H1 (cell line): Measurements from ENCODE around the gene EXTL1. TPM values are rescaled to one million over a fixed set of nuclear protein-coding genes. Genes with fewer than 3 reads are reported as not detected.

Experiments
- CTCF ChIA-PET: fragments of 300-600 bp; sonication (Branson Sonifier 250); formaldehyde crosslinking; loops from one replicate; lab custom pipeline; 2021; ENCODE audit not compliant: partially characterized antibody; lab: Charles Lee
- POLR2A ChIA-PET: fragments of 300-600 bp; sonication (Branson Sonifier 250); formaldehyde crosslinking; loops from one replicate; lab custom pipeline; 2021; ENCODE audit warnings: inconsistent platforms; ENCODE audit not compliant: partially characterized antibody; lab: Charles Lee
- DNase-seq, 2 experiments: peaks; one replicate each; pipeline versions ENCODE4 v3.0.0 to v3.0.0-alpha.2; 2010 to 2022; ENCODE audit warnings: low spot score in 2 of 2, low read depth in 1 of 2, mixed read lengths in 1 of 2
- FAIRE-seq: peaks from 2 replicates; lab custom pipeline; 2011; peaks lifted over from hg19 to GRCh38; lab: Jason Lieb, UNC
- H2AFZ ChIP-seq: 2 replicates; pipeline ENCODE4 v1.8.1; 2012; ENCODE audit warnings: low read length, inconsistent platforms
- H2AK5ac ChIP-seq: 2 replicates; pipeline ENCODE4 v1.6.1; 2013; ENCODE audit warnings: low read depth, low read length
- H2BK120ac ChIP-seq: replicated peaks from 2 replicates; pipeline ENCODE3; 2013; ENCODE audit warnings: low read depth, low read length, inconsistent platforms
- H2BK12ac ChIP-seq: 2 replicates; pipeline ENCODE4 v1.6.1; 2013; ENCODE audit warnings: low read depth, low read length
- H2BK15ac ChIP-seq: 2 replicates; pipeline ENCODE4 v1.6.1; 2013; ENCODE audit warnings: low read length
- H2BK20ac ChIP-seq: 2 replicates; pipeline ENCODE4 v1.6.1; 2013; ENCODE audit warnings: low read length
- H2BK5ac ChIP-seq: 2 replicates; pipeline ENCODE4 v1.6.1; 2013; ENCODE audit warnings: low read depth, low read length
- H3K14ac ChIP-seq: 2 replicates; pipeline ENCODE4 v1.6.1; 2013; ENCODE audit warnings: inconsistent platforms; ENCODE audit not compliant: insufficient read length
- H3K18ac ChIP-seq: 2 replicates; pipeline ENCODE4 v1.6.1; 2013; ENCODE audit warnings: low read length; ENCODE audit errors: extremely low read depth
- H3K23ac ChIP-seq: 2 replicates; pipeline ENCODE4 v1.6.1; 2013; ENCODE audit warnings: inconsistent platforms; ENCODE audit not compliant: insufficient read length
- H3K23me2 ChIP-seq: 2 replicates; pipeline ENCODE4 v1.6.1; 2013; ENCODE audit warnings: low read depth, low read length
- H3K27ac ChIP-seq: 2 replicates; pipeline ENCODE4 v1.6.1; 2011; ENCODE audit warnings: low read depth, low read length, inconsistent platforms
- H3K27me3 ChIP-seq, 4 experiments: replicated peaks in 1 of 4; 1 replicate in 1 of 4; 2 replicates in 3 of 4; pipeline versions ENCODE4 v1.6.1 to v1.8.1; 2011 to 2013; ENCODE audit warnings: low read length in 3 of 4, mild to moderate bottlenecking in 3 of 4, inconsistent platforms in 2 of 4, mixed read lengths in 2 of 4, moderate library complexity in 1 of 4; ENCODE audit not compliant: control insufficient read depth in 3 of 4, insufficient read depth in 3 of 4; ENCODE audit errors: extremely low read depth in 1 of 4
- H3K36me3 ChIP-seq, 4 experiments: 2 replicates each; pipeline versions ENCODE4 v1.6.1 to v1.8.1; 2011 to 2013; ENCODE audit warnings: mild to moderate bottlenecking in 4 of 4, low read length in 3 of 4, moderate library complexity in 2 of 4, control low read depth in 1 of 4, inconsistent platforms in 1 of 4; ENCODE audit not compliant: insufficient read depth in 4 of 4, control insufficient read depth in 2 of 4
- H3K4ac ChIP-seq: replicated peaks from 2 replicates; pipeline ENCODE3; 2013; ENCODE audit warnings: low read length, low read depth, mixed read lengths, inconsistent platforms; ENCODE audit not compliant: insufficient read length
- H3K4me1 ChIP-seq, 4 experiments: replicated peaks in 1 of 4; 1 replicate in 1 of 4; 2 replicates in 3 of 4; pipeline versions ENCODE4 v1.6.1 to v1.8.1; 2011 to 2013; ENCODE audit warnings: low read length in 3 of 4, inconsistent platforms in 2 of 4, mixed read lengths in 1 of 4; ENCODE audit not compliant: insufficient read depth in 4 of 4, control insufficient read depth in 3 of 4
- H3K4me2 ChIP-seq, 2 experiments: 2 replicates each; pipeline versions ENCODE4 v1.6.1 to v1.8.1; 2011 to 2013; ENCODE audit warnings: low read depth in 2 of 2, low read length in 2 of 2, control low read depth in 1 of 2, inconsistent platforms in 1 of 2, mild to moderate bottlenecking in 1 of 2; ENCODE audit not compliant: insufficient read depth in 1 of 2
- H3K4me3 ChIP-seq, 4 experiments: fragments of 200-600, 300-600 bp in 1 of 4; sonication (generic), shearing (Covaris generic), sonication (Bioruptor Twin) in 1 of 4; 2 replicates each; pipeline versions ENCODE4 v1.5.1 to v1.8.1; 2011 to 2016; ENCODE audit warnings: low read length in 4 of 4, low read depth in 3 of 4, control low read depth in 2 of 4, inconsistent platforms in 2 of 4, mild to moderate bottlenecking in 2 of 4, mixed read lengths in 1 of 4, moderate library complexity in 1 of 4; ENCODE audit not compliant: insufficient read depth in 2 of 4; ENCODE audit errors: extremely low read depth in 1 of 4
- H3K56ac ChIP-seq: replicated peaks from 2 replicates; pipeline ENCODE3; 2013; ENCODE audit warnings: low read depth, mild to moderate bottlenecking, mixed read lengths, low read length, inconsistent platforms; ENCODE audit not compliant: insufficient read length
- H3K79me1 ChIP-seq: 2 replicates; pipeline ENCODE4 v1.6.1; 2013; ENCODE audit warnings: low read depth, low read length, control low read depth
- H3K79me2 ChIP-seq, 2 experiments: 2 replicates each; pipeline versions ENCODE4 v1.6.1 to v1.8.1; 2012 to 2013; ENCODE audit warnings: low read length in 2 of 2, mild to moderate bottlenecking in 2 of 2, inconsistent platforms in 1 of 2; ENCODE audit not compliant: insufficient read depth in 2 of 2, control insufficient read depth in 1 of 2
- H3K9ac ChIP-seq, 4 experiments: replicated peaks in 1 of 4; 1 replicate in 1 of 4; 2 replicates in 3 of 4; pipeline versions ENCODE4 v1.6.1 to v1.8.1; 2011 to 2013; ENCODE audit warnings: low read depth in 3 of 4, low read length in 3 of 4, control low read depth in 2 of 4, mild to moderate bottlenecking in 2 of 4, moderate library complexity in 2 of 4, inconsistent platforms in 1 of 4; ENCODE audit errors: extremely low read depth in 1 of 4
- H3K9me3 ChIP-seq, 2 experiments: 2 replicates each; pipeline versions ENCODE4 v1.6.1 to v1.8.1; 2012 to 2013; ENCODE audit warnings: mild to moderate bottlenecking in 2 of 2, moderate library complexity in 2 of 2, control low read depth in 1 of 2, inconsistent platforms in 1 of 2, low read depth in 1 of 2, low read length in 1 of 2, mixed read lengths in 1 of 2; ENCODE audit not compliant: insufficient read depth in 2 of 2
- H4K20me1 ChIP-seq, 2 experiments: replicated peaks in 1 of 2; 2 replicates each; pipeline versions ENCODE3 to v1.8.1; 2011 to 2013; ENCODE audit warnings: inconsistent platforms in 2 of 2, low read length in 2 of 2, mild to moderate bottlenecking in 1 of 2; ENCODE audit not compliant: insufficient read depth in 2 of 2, control insufficient read depth in 1 of 2
- H4K5ac ChIP-seq: 2 replicates; pipeline ENCODE4 v1.6.1; 2013; ENCODE audit warnings: low read length, low read depth, mixed read lengths, inconsistent platforms; ENCODE audit not compliant: insufficient read length
- H4K8ac ChIP-seq: 2 replicates; pipeline ENCODE4 v1.8.0; 2013; ENCODE audit warnings: mild to moderate bottlenecking, moderate library complexity, low read length, inconsistent platforms; ENCODE audit not compliant: insufficient read depth; ENCODE audit errors: extremely low read depth
- H4K91ac ChIP-seq: replicated peaks from 2 replicates; pipeline ENCODE3; 2013; ENCODE audit warnings: low read length, mixed read lengths, inconsistent platforms; ENCODE audit not compliant: insufficient read length
- HDAC2 ChIP-seq, 2 experiments: fragments of 300-600 bp in 1 of 2; sonication (generic) in 1 of 2; IDR thresholded peaks; 2 replicates each; pipeline ENCODE4 v1.6.1; 2011 to 2012; ENCODE audit warnings: low read depth in 2 of 2, low read length in 2 of 2, mild to moderate bottlenecking in 2 of 2, moderate library complexity in 2 of 2, borderline replicate concordance in 1 of 2, inconsistent platforms in 1 of 2
- SAP30 ChIP-seq: fragments of 300-600 bp; sonication (generic); IDR thresholded peaks from 2 replicates; pipeline ENCODE4 v1.7.1; 2012; ENCODE audit warnings: low read length, moderate library complexity, mild to moderate bottlenecking, inconsistent platforms; ENCODE audit not compliant: insufficient read depth, insufficient replicate concordance
- WGBS, 2 experiments: shearing (Covaris generic) in 1 of 2; methylation state at CpG; one replicate each; pipeline versions ENCODE4 v1.1.6 to v1.1.7; 2013 to 2015; ENCODE audit warnings: low lambda C conversion rate in 2 of 2, mixed read lengths in 2 of 2, inconsistent platforms in 1 of 2, low coverage in 1 of 2, missing lambda C conversion rate in 1 of 2; ENCODE audit not compliant: insufficient replicate concordance in 2 of 2, insufficient coverage in 1 of 2, insufficient read length in 1 of 2; ENCODE audit errors: extremely low coverage in 1 of 2, missing lambda C conversion rate in 1 of 2; 5-methylcytosine and 5-hydroxymethylcytosine counted together
- polyA plus RNA-seq, 7 experiments: library from polyadenylated mRNA; depleted of rRNA in 3 of 7; stranded (reverse) in 5 of 7; unstranded in 2 of 7; fragments of >200 nt in 5 of 7; fragments of 200-250 nt in 2 of 7; gene quantifications; 1 replicate in 5 of 7; 2 replicates in 1 of 7; 4 replicates in 1 of 7; pipeline versions ENCODE4 v1.2.1 to v1.2.3, GENCODE V29; 2011 to 2013; ENCODE audit warnings: missing spikeins in 2 of 7, mixed read lengths in 2 of 7
- total RNA-seq: library from RNA; stranded (reverse); fragmentation: NEBNext Ultra II Directional; extraction: Animal tissue kit (Norgen Biotek cat#: 25700); gene quantifications from 2 replicates; pipeline ENCODE4 v1.2.1, GENCODE V29; 2021

EXTL1 gene
- total and polyA plus RNA-seq, 2 of the 8 experiments (the other 6 are each of a cell fraction or from before 2014, with no cell fraction given) = 0.89 to 1.2 TPM

DNA sequence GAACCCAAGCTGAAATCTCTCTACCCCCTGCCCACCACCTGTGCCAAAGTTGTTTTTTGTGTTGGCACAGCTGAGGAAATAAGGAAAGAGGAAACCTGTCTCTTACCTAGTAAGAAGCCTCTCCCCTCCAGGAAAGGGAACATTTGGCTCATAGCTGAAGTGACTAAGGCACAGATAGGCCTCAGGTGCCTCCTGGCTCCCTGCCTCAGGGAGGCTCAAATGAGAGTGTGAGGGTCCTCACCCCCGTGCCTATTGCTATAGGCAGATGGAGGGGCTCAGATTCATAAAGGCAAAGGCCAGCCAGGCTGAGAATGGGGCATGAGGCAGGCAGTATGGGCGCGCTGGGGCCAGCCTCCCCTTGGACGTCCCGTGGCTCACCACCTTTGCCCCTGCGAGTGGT lies 16.9 kb downstream of the EXTL1 start:
- no peak overlapping the region for H2AK5ac ChIP-seq
- H3K9ac ChIP-seq = no peak overlapping the region
- H2BK5ac ChIP-seq = no peak overlapping the region
- no peak overlapping the region for H2BK20ac ChIP-seq
- WGBS, 2 experiments = 92% methylated on average over 6 of the region's 6 CpGs; no CpG with 5 or more reads in 1 of the 2 experiments
- H2BK120ac ChIP-seq = no peak overlapping the region
- no peaks in the 10 kb centered on the region for H3K79me2 ChIP-seq
- H3K56ac ChIP-seq = no peak overlapping the region
- H2BK15ac ChIP-seq = no peak overlapping the region
- no peak overlapping the region for H4K8ac ChIP-seq
- H3K23ac ChIP-seq = no peak overlapping the region
- ChIA-PET POLR2A (interaction anchor here (1.4 kb wide), 1 partner anchor 106 kb away, joined by 3 read pairs; no protein-coding TSS in a partner anchor), CTCF (interaction anchor here (0.6 to 1.8 kb wide), 6 partner anchors 12 to 267 kb away, joined by 3 to 10 read pairs (median 4); no protein-coding TSS in a partner anchor)
- peaks cover 0 to 8% (median 6%) of the 10 kb centered on the region in 4 experiments; a peak in 5 of 7 replicates for H3K4me1 ChIP-seq
- H3K4ac ChIP-seq = no peak overlapping the region
- H3K18ac ChIP-seq = no peak overlapping the region
- no peak overlapping the region for H2AFZ ChIP-seq
- no peak overlapping the region for H3K14ac ChIP-seq
- H4K20me1 ChIP-seq = no peaks in the 10 kb centered on the region
- H3K27ac ChIP-seq = no peak overlapping the region
- H3K4me2 ChIP-seq = no peak overlapping the region
- no peak overlapping the region for H4K91ac ChIP-seq
- H3K4me3 ChIP-seq = no peak overlapping the region
- H3K27me3 ChIP-seq = peaks cover 6 to 38% (median 26%) of the 10 kb centered on the region in 4 experiments; a peak in 6 of 7 replicates
- DNase-seq (no peak), FAIRE-seq (no peak)
- H3K79me1 ChIP-seq = no peaks in the 10 kb centered on the region
- no peaks in the 10 kb centered on the region for H3K36me3 ChIP-seq
- peaks cover 9% of the 10 kb centered on the region; the same call in 1 of the 2 replicates for H3K23me2 ChIP-seq
- H2BK12ac ChIP-seq = no peak overlapping the region
- no peak overlapping the region for H4K5ac ChIP-seq
- no peaks in the 10 kb centered on the region for H3K9me3 ChIP-seq
- no peak for TF ChIP-seq SAP30
- no peak for TF ChIP-seq HDAC2 (IDR thresholded peaks at IDR 0.05; ENCODE audit: borderline replicate concordance in 1 of 2, low read depth in 2 of 2, low read length in 2 of 2)
